Gastroesophageal sphincter (tissue), 4 donors: Measurements from ENCODE around the gene MKRN2. TPM values are rescaled to one million over a fixed set of nuclear protein-coding genes. Genes with fewer than 3 reads are reported as not detected.

Source experiments
- ATAC-seq: fragments of 150-250 bp; one replicate; pipeline ENCODE4 v1.9.1; 2016; ENCODE audit warnings: mild to moderate bottlenecking, moderate library complexity
- H3K27ac ChIP-seq, 4 donors: fragments of 200-600 bp; sonication (generic) in 3 of 4; 1 replicate in 3 of 4; 2 replicates in 1 of 4; pipeline ENCODE4 v1.5.1; 2016 to 2019
- H3K27me3 ChIP-seq: fragments of 200-600 bp; sonication (generic); one replicate; pipeline ENCODE4 v1.5.1; 2019
- H3K36me3 ChIP-seq, 2 donors: fragments of 200-600 bp; sonication (generic); one replicate each; pipeline ENCODE4 v1.5.1; 2019; ENCODE audit warnings: control low read depth in 1 of 2
- H3K4me1 ChIP-seq, 3 donors: fragments of 200-600 bp; sonication (generic); 1 replicate in 2 of 3; 2 replicates in 1 of 3; pipeline ENCODE4 v1.5.1; 2016 to 2019; ENCODE audit warnings: control low read depth in 2 of 3
- H3K4me3 ChIP-seq, 2 donors: fragments of 200-600 bp; sonication (generic); one replicate each; pipeline ENCODE4 v1.5.1; 2019; ENCODE audit warnings: mild to moderate bottlenecking in 1 of 2, moderate library complexity in 1 of 2
- H3K9me3 ChIP-seq, 3 donors: fragments of 200-600 bp; sonication (generic); one replicate each; pipeline ENCODE4 v1.5.1; 2017 to 2019; ENCODE audit warnings: control low read depth in 2 of 3
- EP300 ChIP-seq: sonication (generic); formaldehyde crosslinking; IDR thresholded peaks from one replicate; pipeline ENCODE4 v1.6.1; 2017; ENCODE audit warnings: antibody characterized with exemption, mild to moderate bottlenecking
- POLR2A ChIP-seq, 2 donors: fragments of 450-650 bp; IDR thresholded peaks; one replicate each; pipeline ENCODE4 v1.6.1; 2017; ENCODE audit warnings: antibody characterized with exemption in 2 of 2, mild to moderate bottlenecking in 2 of 2, moderate library complexity in 1 of 2
- POLR2AphosphoS5 ChIP-seq: sonication (generic); formaldehyde crosslinking; IDR thresholded peaks from one replicate; pipeline ENCODE4 v1.6.1; 2017; ENCODE audit warnings: antibody characterized with exemption
- WGBS, 2 donors: methylation state at CpG; one replicate each; pipeline ENCODE4 v1.1.5; 2018; ENCODE audit warnings: low coverage in 1 of 2; 5-methylcytosine and 5-hydroxymethylcytosine counted together
- small RNA-seq, 4 donors: library from RNA; depleted of rRNA; stranded (forward); fragments of <200 nt; gene quantifications; one replicate each; pipeline ENCODE3, GENCODE V24; 2016
- total RNA-seq, 4 donors: library from RNA; depleted of rRNA; stranded (reverse); fragments of >200 nt; gene quantifications; one replicate each; pipeline ENCODE4 v1.1.0, GENCODE V29; 2016
- TF ChIP-seq, protein P1 (sequence below), 4 experiments: fragments of 200-600 bp in 2 of 4; fragments of 450-650 bp in 2 of 4; sonication (generic) in 1 of 4; IDR thresholded peaks; one replicate each; pipeline ENCODE4 v1.5.1; 2017 to 2019; ENCODE audit warnings: antibody characterized with exemption in 4 of 4, mild to moderate bottlenecking in 2 of 4, moderate library complexity in 2 of 4

MKRN2 gene
- total RNA-seq, 4 donors from 2014 or later, result 37.0 to 50.4 (median 38.3) TPM

GRCh38 chr3:12632523-12632922 lies 75.6 kb downstream of the MKRN2 start:
- WGBS, 2 donors, result 79 to 84% methylated on average over 1 to 2 of the region's 2 CpGs
- no peak overlapping the region for H3K4me3 ChIP-seq
- H3K9me3 ChIP-seq, result no peaks in the 10 kb centered on the region
- H3K4me1 ChIP-seq, result peaks cover 0 to 69% (median 6%) of the 10 kb centered on the region in 3 donors
- H3K27me3 ChIP-seq, result no peaks in the 10 kb centered on the region
- H3K27ac ChIP-seq, result no peak overlapping the region
- no peaks in the 10 kb centered on the region for H3K36me3 ChIP-seq
- no peak for TF ChIP-seq EP300
- TF ChIP-seq POLR2A (IDR thresholded peaks at IDR 0.05), result no peak
- TF ChIP-seq, protein P1, sequence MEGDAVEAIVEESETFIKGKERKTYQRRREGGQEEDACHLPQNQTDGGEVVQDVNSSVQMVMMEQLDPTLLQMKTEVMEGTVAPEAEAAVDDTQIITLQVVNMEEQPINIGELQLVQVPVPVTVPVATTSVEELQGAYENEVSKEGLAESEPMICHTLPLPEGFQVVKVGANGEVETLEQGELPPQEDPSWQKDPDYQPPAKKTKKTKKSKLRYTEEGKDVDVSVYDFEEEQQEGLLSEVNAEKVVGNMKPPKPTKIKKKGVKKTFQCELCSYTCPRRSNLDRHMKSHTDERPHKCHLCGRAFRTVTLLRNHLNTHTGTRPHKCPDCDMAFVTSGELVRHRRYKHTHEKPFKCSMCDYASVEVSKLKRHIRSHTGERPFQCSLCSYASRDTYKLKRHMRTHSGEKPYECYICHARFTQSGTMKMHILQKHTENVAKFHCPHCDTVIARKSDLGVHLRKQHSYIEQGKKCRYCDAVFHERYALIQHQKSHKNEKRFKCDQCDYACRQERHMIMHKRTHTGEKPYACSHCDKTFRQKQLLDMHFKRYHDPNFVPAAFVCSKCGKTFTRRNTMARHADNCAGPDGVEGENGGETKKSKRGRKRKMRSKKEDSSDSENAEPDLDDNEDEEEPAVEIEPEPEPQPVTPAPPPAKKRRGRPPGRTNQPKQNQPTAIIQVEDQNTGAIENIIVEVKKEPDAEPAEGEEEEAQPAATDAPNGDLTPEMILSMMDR (IDR thresholded peaks at IDR 0.05), result no peak
- ATAC-seq, result no peak

GRCh38 chr3:12633108-12633507 lies 76.2 kb downstream of the MKRN2 start:
- 83 to 100% methylated on average over 2 to 4 of the region's 4 CpGs for WGBS, 2 donors
- TF ChIP-seq POLR2AphosphoS5 (no peak), POLR2A (IDR thresholded peaks at IDR 0.05) (no peak), EP300 (no peak)
- TF ChIP-seq, protein P1 (IDR thresholded peaks at IDR 0.05), result no peak
- Histone ChIP-seq H3K27ac (no peak overlapping the region), H3K36me3 (no peaks in the 10 kb centered on the region), H3K9me3 (no peaks in the 10 kb centered on the region), H3K27me3 (no peaks in the 10 kb centered on the region), H3K4me3 (no peak overlapping the region), H3K4me1 (peaks cover 0 to 69% (median 6%) of the 10 kb centered on the region in 3 donors)
- ATAC-seq, result no peak

Small RNA genes within 50 kb of the gene (small RNA-seq; reads per million reads assigned to genes)
- gene RF00017, result 0 reads per million in 4 donors
- gene RNA5SP123, result 0 to 1.4 (median 0.15) reads per million in 4 donors
- 0 reads per million in 4 donors for gene RNU6-377P

Other genes with a start within 250 kb of the MKRN2 start
- gene TSEN2, start 72.6 kb upstream of the MKRN2 start, total RNA-seq, result 10 to 100 TPM; 16.1 to 26.7 (median 21.4) TPM
- 1 to 10 TPM in 1 of 4 donors, not detected in 3; 1.3 TPM for gene MKRN2OS, start 11.6 kb upstream of the MKRN2 start, total RNA-seq
- 100 to 1,000 TPM; 115 to 146 (median 130) TPM for gene RAF1, start 107.0 kb downstream of the MKRN2 start, total RNA-seq
- 1 to 10 TPM in 1 of 4 donors, not detected in 3; 3.0 TPM for gene TMEM40, start 202.2 kb downstream of the MKRN2 start, total RNA-seq
- gene CAND2, start 239.6 kb downstream of the MKRN2 start, total RNA-seq, result 10 to 100 TPM; 11.5 to 29.9 (median 19.4) TPM